ENCODE results near the gene AATK.

Gene AATK

DNA sequence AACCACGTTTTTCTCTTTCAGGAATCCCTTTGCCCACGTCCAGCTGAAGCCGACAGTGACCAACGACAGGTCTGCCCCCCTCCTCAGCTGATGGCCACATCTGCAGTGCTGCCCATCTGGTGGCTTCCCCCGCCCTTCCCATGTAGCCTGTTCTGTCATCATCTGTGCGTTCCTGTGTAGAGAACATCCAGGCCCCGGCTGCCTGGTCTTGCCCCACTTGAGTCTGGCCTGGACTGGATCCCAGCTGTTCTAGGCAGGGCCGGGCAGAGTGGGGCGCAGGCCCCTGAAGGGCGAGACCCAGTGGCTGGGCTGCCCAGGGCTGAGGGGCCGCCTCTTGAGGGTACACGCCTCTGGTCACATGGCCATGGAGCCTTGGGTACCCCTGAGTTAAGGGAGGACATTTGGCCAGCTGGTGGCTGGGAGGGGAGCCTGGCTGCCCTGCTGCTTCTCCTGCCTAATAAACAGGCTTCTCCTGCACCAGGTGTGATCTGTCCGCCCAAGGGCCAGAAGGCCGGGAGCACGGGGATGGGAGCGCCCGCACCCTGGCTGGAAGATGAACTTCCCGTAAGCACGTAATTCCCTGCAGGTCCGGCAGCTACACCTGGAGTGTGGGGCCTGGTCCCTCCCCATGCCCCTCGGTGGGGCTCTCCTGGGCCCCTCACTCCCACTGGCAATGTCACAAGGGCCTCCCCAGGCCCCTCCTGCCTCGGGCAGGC is 50.1 kb downstream of the AATK start:
- TF ChIP-seq, protein P1, sequence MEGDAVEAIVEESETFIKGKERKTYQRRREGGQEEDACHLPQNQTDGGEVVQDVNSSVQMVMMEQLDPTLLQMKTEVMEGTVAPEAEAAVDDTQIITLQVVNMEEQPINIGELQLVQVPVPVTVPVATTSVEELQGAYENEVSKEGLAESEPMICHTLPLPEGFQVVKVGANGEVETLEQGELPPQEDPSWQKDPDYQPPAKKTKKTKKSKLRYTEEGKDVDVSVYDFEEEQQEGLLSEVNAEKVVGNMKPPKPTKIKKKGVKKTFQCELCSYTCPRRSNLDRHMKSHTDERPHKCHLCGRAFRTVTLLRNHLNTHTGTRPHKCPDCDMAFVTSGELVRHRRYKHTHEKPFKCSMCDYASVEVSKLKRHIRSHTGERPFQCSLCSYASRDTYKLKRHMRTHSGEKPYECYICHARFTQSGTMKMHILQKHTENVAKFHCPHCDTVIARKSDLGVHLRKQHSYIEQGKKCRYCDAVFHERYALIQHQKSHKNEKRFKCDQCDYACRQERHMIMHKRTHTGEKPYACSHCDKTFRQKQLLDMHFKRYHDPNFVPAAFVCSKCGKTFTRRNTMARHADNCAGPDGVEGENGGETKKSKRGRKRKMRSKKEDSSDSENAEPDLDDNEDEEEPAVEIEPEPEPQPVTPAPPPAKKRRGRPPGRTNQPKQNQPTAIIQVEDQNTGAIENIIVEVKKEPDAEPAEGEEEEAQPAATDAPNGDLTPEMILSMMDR (IDR thresholded peaks at IDR 0.05; ENCODE audit: low read depth, low read length, missing control alignments), result no peak
- DNase-seq (ENCODE audit: extremely low read depth, low read depth), result no peak
- no peak overlapping the region for H3K4me3 ChIP-seq (replicated peaks; ENCODE audit: low read depth, low read length)

DNA sequence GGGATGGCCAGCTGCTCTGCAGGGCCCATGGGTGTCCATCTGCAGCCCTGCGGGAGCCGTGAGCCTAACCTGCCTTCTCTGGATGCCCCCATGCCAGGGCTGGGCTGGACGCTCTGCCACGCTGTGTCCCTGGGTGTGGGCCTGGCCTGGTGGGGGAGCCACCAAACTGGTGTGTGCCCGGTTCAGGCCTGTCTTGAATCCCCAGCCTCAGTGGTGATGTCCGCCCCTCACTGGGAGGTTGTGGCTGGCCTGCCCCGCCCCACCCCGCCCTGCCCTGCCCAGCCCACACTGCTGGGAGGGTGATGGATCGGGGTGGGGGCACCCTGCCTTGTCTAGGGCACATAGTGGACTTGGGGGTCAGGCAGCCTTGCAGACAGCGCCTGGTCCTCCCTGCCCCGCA is 50.8 kb downstream of the AATK start:
- TF ChIP-seq, protein P1 (IDR thresholded peaks at IDR 0.05; ENCODE audit: low read depth, low read length, missing control alignments), result no peak
- no peak for DNase-seq (ENCODE audit: extremely low read depth, low read depth)
- H3K4me3 ChIP-seq (replicated peaks; ENCODE audit: low read depth, low read length), result no peak overlapping the region

DNA sequence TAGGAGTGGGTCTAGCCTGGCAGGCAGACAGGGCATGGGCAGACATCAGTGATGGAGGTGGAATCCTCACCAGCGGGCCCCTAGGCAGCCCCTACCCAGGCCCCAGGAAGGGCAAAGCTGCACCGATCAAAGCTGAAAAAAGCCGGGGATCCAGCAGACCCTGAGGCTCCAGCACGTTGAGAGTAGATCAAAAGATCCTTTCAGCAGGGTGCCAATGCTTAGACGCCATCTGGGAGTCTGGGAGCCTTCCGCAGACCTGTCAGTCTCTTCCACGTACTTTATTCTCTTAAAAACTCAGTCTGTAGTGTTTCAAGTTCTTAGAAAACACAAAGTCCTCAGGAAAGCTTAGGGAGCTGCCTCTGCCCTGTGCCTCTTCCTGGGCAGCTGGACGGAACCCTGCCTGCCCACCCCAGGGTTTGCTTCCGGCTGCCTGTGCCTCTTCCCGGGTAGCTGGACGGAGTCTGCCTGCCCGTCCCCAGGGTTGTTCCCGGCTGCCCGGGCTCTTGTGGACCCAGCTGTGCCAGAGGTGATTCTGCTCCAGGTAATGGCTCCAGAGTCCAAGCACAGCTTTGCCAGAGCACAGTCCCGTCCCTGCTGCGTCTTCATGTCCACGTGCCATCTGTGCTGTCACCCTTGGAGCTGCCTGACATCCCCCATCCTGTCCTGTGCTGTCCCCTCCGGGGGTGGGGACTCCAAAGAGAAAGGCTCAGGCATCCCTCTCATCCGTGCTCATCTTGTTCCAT is 51.5 kb downstream of the AATK start:
- no peak overlapping the region for H3K4me3 ChIP-seq (replicated peaks; ENCODE audit: low read depth, low read length)
- DNase-seq (ENCODE audit: extremely low read depth, low read depth), result no peak
- TF ChIP-seq, protein P1 (IDR thresholded peaks at IDR 0.05; ENCODE audit: low read depth, low read length, missing control alignments), result no peak

DNA sequence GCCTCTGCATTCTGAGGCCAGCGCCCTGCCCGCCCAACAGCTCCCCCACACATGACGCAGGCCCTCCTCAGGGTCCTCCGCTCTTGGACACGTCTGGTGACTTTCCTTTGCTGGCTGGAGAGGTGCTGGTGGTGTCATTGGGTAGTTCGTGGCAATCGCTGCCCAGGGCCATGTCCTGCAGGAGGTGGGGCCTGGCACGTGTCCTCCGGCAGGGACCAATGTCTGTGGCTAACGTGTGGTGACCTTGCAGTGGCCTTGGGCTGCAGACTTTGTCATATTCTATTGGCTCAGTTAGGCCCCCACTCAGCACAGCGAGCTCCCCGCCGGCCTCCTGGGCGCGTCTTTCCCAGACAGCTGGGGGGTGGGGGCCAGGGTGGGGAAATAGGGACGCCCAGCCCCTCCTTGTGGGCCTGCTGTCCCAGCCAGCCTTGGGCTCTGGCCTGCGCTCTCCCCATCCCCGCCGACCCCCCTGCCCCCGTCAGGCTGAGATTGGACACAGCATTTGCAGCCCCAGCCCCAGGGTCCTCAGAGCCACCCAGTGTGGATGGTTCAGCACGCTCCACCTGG is 52.8 kb downstream of the AATK start:
- TF ChIP-seq, protein P1 (IDR thresholded peaks at IDR 0.05; ENCODE audit: low read depth, low read length, missing control alignments), result no peak
- DNase-seq (ENCODE audit: extremely low read depth, low read depth), result no peak
- no peak overlapping the region for H3K4me3 ChIP-seq (replicated peaks; ENCODE audit: low read depth, low read length)

DNA sequence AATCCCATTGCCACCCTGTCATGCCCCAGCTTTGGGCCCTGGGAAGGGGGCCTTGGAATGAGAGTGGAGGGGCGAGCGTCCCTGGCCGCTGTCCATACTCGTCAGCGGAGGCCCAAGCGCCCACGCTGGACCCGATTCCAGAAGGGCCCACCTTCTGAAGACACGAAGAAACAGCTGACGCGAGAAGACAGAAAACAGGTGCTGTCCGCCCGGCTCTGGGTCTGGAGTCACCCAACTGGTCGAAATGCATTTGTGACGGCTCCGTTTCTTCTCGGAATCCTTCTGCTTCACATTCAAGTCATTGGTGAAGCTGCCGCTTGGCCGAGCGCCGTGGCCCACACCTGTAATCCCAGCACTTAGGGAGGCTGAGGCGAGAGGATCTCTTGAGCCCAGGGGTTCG is 53.6 kb downstream of the AATK start:
- DNase-seq (ENCODE audit: extremely low read depth, low read depth), result no peak
- TF ChIP-seq, protein P1 (IDR thresholded peaks at IDR 0.05; ENCODE audit: low read depth, low read length, missing control alignments), result no peak

DNA sequence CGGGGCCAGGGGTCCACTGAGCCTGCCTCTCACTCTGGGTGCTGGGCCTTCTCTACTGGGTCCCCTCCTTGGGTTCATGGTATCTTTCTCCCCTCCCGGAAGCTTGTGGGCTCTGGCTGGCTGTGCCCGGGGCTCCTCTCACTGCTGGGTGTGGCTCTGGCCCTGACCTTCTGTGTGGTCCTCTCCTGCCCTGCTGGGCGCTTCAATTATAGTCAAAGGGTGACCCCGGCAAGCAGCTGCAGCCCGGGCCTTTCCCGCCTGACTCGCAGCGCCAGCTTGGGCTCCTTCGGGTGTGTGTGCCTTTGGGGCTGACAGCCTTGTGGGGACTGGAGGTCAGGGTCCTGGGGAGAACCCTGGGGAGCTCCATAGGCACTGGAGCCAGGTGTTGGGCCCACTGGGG is 55.0 kb downstream of the AATK start:
- TF ChIP-seq, protein P1 (IDR thresholded peaks at IDR 0.05; ENCODE audit: low read depth, low read length, missing control alignments), result no peak
- H3K4me3 ChIP-seq (replicated peaks; ENCODE audit: low read depth, low read length), result no peak overlapping the region
- DNase-seq (ENCODE audit: extremely low read depth, low read depth), result no peak

More for the DNA sequence above, 53.6 kb downstream of the AATK start:
- H3K4me3 ChIP-seq (replicated peaks; ENCODE audit: low read depth, low read length), result no peak overlapping the region
